KBM-7 (cell line): ENCODE data around the gene CAPN9.
"Not testable (repeated sequence)": the region's sequence is repeated elsewhere in the genome, so short reads cannot be mapped to it uniquely, and the experiment has no call there.

Experiments used
- DNase-seq: peaks from one replicate; pipeline ENCODE4 v3.0.0-alpha.2; 2015
- in situ Hi-C: fragments of 300-500 bp; cut with MboI; formaldehyde crosslinking; loops from 2 replicates; pipeline ENCODE4 v1.14.3; 2020; ENCODE audit warnings: low sequenced_read_pairs, low pct_unique_long_range_greater_than_20kb, mixed read lengths

Gene CAPN9

GRCh38 chr1:230747127-230747730 lies at the start of gene CAPN9:
CAPN9 (plus strand) TSS chr1:230747388; CDS start chr1:230747497, 109 bp downstream.
- in situ Hi-C loops: no loop called here
- DNase-seq: no peak

- DNase-seq: no peak
- in situ Hi-C loops: no loop called here
Observed at GRCh38 chr1:230698130-230698529, 49.1 kb upstream of the CAPN9 start.

- DNase-seq, in situ Hi-C loops: not testable (repeated sequence)
Observed at GRCh38 chr1:230698964-230699363, 48.2 kb upstream of the CAPN9 start.

DNA sequence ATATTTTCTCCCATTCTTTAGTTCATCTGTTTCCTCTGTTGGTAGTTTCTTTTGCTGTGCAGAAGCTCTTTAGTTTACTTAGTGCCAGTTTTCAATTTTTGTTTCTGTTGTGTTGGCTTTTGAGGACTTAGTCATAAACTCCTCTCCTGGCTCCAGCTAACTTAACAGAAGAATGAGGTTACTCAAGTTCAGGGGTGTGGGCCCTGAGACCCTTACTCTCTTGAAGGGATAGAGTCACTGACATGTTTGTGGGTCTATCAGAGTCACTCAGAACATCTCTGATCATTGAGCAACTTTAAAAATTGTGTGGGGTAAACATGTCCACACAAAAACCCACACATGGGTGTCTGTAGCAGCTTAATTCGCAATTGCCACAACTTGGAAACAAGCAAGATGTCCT lies 47.5 kb upstream of the CAPN9 start:
- in situ Hi-C loops: no loop called here
- DNase-seq: no peak

DNA sequence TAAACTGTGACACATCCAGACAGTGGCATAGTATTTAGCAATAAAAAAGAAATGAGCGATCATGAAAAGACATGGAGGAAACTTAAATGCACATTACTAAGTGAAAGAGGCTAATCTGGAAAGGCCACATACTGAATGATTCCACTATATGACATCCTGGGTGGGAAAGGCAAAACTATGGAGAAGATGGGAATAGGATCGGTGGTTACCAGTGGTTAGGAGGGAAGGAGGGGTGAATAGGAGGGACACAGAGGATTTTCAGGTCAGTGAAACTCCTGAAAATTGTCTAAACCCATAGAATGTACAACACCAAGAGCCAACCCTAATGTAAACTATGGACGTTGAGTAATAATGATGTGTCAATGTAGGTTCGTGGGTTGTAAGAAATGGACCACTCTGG lies 47.1 kb upstream of the CAPN9 start:
- DNase-seq: no peak
- in situ Hi-C loops: no loop called here

GRCh38 chr1:230701434-230701833 lies 45.8 kb upstream of the CAPN9 start:
- DNase-seq: no peak

GRCh38 chr1:230701895-230702768 lies 45.1 kb upstream of the CAPN9 start:
- in situ Hi-C loops: no loop called here
- DNase-seq: no peak

More at GRCh38 chr1:230701434-230701833, 45.8 kb upstream of the CAPN9 start:
- in situ Hi-C loops: no loop called here

DNA sequence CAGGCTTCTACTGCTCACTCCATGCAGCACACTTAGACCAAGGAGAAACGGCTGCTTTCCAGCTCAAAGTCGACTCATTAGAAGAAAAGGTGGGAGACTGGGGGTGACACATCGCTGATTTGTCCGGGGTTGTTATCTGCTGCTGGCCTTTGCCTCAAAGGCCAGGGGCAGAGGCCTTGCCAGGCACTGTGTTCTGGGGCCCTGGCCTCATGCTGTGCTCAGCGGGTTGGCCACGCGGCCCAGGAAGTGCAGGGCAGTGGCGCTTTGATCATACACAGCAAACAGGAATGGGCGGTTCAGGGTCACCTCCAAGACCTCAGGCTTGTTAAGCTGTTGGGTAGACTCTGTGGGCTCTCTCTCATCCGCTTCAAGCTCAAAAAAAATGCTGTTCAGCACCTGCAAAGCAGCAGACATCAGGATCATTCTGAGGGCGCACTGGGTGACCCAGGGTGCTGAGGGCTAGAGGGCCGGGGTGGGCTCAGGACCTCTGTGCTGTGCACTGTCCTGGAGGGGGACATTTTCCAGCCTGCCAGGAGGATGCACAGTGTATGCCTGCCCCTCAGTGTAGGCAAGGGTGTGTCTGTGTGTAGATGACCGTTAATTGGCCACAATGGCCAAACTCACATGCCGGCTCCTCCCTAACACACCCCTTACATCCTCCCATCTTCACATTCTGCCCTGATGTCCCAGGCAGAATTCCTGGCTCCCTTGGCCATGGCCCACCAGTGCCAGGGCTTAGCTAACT lies 44.1 kb upstream of the CAPN9 start:
- no peak for DNase-seq
- in situ Hi-C loops: no loop called here

DNA sequence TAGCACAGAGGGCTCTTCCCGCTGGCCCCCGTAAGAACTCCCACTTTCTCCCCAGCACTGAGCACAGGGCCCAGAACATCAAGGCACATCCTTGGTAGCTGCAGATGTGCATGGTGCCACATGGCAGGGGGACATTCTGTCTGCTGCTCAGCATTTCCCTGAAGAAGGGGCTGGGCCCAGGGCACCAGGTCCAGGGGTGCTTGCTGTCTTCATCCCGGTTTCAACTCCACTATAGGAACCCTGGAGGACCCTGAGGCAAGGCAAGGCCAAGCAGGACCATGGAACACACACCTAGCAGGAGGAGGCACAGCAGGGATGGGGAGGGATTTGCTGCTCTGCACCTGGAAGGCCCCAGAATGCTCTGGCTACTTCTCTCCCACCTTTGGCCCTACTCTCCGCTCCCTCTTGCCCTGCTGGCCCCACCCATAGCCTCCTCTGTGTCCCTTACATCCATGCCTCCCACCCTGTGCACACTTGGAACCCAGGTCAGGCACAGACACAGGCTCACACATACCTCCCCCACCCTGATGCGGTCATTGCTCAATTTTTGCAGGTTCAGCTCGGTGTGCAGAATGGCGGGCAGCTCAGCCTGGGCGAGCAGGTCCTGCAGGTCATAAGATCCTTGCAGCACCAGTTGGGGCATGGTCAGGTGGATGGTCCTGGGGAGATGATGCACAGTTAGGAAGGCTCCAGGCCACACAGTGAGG lies 43.4 kb upstream of the CAPN9 start:
- in situ Hi-C loops: no loop called here

GRCh38 chr1:230704830-230705229 lies 42.4 kb upstream of the CAPN9 start:
- DNase-seq: no peak
- in situ Hi-C loops: no loop called here

More for the DNA sequence above, 43.4 kb upstream of the CAPN9 start:
- no peak for DNase-seq

GRCh38 chr1:230705289-230706019 lies 41.7 kb upstream of the CAPN9 start:
- no peak for DNase-seq
- in situ Hi-C loops: no loop called here

GRCh38 chr1:230706020-230706699 lies 41.0 kb upstream of the CAPN9 start:
- in situ Hi-C loops: no loop called here
- no peak for DNase-seq

DNA sequence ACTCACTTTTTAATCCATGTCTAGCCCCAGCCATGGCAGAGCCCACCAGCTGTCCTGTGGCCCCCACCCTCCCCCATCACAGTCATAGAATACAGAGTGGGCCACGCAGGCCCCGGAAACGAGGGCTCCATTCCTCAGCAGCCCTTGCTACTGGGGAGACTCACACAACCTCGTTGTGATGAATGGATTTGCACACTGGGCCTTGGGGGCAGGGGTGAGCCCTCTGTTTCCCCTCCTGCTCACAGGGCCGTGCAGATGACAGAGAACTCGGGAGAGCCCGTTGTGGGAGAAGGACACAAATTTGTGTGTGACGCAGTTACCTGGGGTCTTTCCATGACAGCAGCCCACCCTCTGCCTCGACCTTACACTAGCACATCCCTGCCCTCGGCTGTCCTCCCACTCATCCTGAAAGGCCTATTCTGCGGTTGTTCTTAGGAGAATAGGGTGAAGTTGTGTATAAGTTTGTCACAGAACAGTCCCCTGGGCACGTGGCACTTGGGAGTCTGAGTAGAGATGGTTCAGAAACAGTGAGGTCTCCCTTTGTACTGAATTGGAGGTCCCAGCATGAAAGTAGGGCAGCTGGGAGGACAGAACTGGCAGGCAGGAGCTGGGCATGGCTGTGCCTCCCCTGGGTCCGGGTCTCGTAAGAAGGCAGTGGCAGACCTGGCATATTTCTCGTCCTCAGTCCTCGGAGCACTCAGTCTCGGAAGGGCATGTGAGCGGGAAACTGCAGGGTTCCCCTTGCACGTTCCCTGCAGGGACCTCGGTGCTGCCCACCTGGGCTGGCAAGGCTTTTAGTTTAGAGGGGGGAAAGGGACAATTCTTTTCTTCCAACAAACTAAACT lies 40.1 kb upstream of the CAPN9 start:
- DNase-seq: no peak
- in situ Hi-C loops: no loop called here

GRCh38 chr1:230707732-230708630 lies 39.2 kb upstream of the CAPN9 start:
- DNase-seq: no peak
- in situ Hi-C loops: no loop called here

DNA sequence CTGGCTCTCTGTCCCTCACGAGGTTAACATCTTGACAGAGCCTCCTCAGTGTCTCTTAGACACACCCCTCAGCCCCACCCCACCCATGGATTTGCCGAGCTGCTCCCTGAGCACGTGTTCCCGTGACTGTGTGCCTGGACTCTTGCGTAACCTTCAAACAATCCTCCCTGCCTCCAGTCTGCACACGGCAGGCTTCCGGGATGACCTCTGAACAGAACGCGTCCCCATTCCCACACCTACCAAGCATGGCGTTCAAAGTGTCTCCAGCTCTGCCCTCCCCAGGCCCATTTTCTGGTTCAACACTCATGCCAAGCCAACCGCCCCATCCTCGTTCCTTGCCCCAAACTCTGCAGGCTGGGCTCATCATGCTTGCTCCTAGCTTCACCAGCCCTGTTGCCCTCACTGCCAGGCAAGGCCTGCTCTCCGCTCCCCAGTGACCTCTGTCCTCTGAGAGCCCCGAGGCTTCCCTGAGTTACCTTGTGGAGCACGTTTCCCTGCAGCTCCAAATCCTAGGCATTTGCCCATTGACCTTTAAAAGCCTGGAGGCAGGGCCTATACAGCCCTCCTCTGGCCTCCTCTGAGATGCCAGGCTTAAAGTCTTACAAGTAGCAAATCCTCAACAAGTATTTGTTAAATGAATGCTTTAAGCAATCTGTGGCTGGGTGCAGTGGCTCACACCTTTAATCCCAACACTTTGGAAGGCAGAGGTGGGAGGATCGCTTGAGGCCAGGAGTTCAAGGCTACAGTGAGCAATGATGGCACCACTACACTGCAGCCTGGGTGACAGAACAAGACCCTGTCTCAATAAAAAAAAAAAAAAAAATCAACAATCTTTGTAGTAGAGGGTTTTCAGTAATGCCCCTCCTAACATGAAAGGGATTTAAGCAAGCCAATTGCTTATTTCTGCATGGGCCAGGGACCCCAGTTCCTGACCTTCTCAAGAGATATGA lies 38.3 kb upstream of the CAPN9 start:
- no peak for DNase-seq

More for the DNA sequence above, 38.3 kb upstream of the CAPN9 start:
- in situ Hi-C loops: no loop called here
